MG63 (cell line): ENCODE results near the gene PHLDA2. TPM values are rescaled to one million over a fixed set of nuclear protein-coding genes. Genes with fewer than 3 reads are reported as not detected.

Experiments used
- DNase-seq: peaks from one replicate; pipeline ENCODE4 v3.0.0-alpha.2; 2020
- H3K27me3 ChIP-seq: fragments of 250-450 bp; sonication (Bioruptor Pico); 2 replicates; pipeline ENCODE4 v1.5.1; 2020; ENCODE audit warnings: mild to moderate bottlenecking, moderate library complexity
- H3K36me3 ChIP-seq: fragments of 250-450 bp; sonication (Bioruptor Pico); 2 replicates; pipeline ENCODE4 v1.5.1; 2020; ENCODE audit warnings: mild to moderate bottlenecking, moderate library complexity
- H3K4me3 ChIP-seq: fragments of 250-450 bp; sonication (Bioruptor Pico); 2 replicates; pipeline ENCODE4 v1.5.1; 2020; ENCODE audit warnings: mild to moderate bottlenecking, moderate library complexity
- H3K9me3 ChIP-seq: fragments of 250-450 bp; sonication (Bioruptor Pico); 2 replicates; pipeline ENCODE4 v1.5.1; 2020; ENCODE audit warnings: mild to moderate bottlenecking, moderate library complexity
- total RNA-seq: library from RNA; depleted of rRNA; stranded (reverse); fragments of >200 nt; shearing (Covaris generic); gene quantifications from 2 replicates; pipeline ENCODE4 v1.2.3, GENCODE V29; 2014; ENCODE audit warnings: low replicate concordance

The PHLDA2 gene
- total RNA-seq, 1 experiment from 2014 or later, result 26.4 TPM

- H3K27me3 ChIP-seq, result no peaks in the 10 kb centered on the region
- no peaks in the 10 kb centered on the region for H3K9me3 ChIP-seq
- H3K36me3 ChIP-seq, result no peaks in the 10 kb centered on the region
- no peak for DNase-seq
- no peak overlapping the region for H3K4me3 ChIP-seq
These were observed 5.5 kb upstream of the PHLDA2 start for GRCh38 chr11:2934611-2935239.

DNA sequence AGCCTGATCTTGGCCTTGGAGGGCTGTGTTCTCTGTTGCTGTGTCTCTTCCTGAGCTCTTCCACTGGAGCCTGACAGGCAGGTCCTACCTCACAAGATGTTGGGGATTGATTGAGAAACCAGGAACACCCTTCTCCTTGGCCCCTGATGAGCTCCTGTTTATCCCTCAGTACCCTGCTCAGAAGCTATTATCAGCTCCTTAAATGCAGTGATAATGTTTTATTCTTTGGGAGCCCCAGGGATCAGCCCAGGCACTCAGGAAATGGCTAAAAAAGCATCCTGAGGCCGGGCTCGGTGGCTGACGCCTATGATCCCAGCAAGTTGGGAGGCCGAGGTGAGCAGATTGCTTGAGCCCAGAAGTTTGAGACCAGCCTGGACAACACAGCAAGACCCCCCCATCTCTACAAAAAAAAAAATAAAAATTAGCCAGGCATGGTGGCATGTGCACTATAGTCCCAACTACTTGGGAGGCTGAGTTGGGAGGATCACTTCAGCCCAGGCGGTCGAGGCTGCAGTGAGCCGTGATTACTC is 4.9 kb upstream of the PHLDA2 start:
- no peak for DNase-seq

GRCh38 chr11:2933375-2934020 is 4.3 kb upstream of the PHLDA2 start:
- H3K36me3 ChIP-seq, result no peaks in the 10 kb centered on the region
- H3K4me3 ChIP-seq, result no peak overlapping the region
- H3K9me3 ChIP-seq, result no peaks in the 10 kb centered on the region
- H3K27me3 ChIP-seq, result no peaks in the 10 kb centered on the region
- DNase-seq, result peak; percentile 94

More for the DNA sequence above, 4.9 kb upstream of the PHLDA2 start:
- Histone ChIP-seq H3K9me3 (no peaks in the 10 kb centered on the region), H3K4me3 (no peak overlapping the region), H3K27me3 (no peaks in the 10 kb centered on the region), H3K36me3 (no peaks in the 10 kb centered on the region)

DNA sequence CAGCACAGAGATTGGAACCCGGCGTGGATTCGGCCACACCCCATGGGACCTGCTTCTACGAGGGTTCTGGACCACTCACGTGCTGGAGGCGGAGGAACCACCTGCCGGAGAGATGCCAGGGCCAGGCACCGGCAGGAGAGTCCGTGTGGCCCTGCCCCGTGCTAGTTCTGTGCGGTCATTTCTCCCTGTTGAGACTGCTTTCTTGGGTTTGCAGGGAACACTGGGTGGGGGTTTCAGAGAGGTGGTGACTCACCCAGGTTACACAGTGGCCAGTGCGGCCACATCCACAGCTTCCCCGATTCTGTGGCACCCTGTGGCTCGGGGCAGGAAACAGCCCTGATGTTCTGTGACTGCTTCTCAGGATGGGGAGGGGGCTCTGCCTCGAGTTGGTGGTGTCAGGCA is 3.6 kb upstream of the PHLDA2 start:
- no peaks in the 10 kb centered on the region for H3K9me3 ChIP-seq
- peak; percentile 63 for DNase-seq
- peaks cover under 1% of the 10 kb centered on the region; the same call in 1 of the 2 replicates for H3K36me3 ChIP-seq
- H3K27me3 ChIP-seq, result no peaks in the 10 kb centered on the region
- H3K4me3 ChIP-seq, result no peak overlapping the region

GRCh38 chr11:2931771-2932738 is 2.8 kb upstream of the PHLDA2 start:
- no peak for DNase-seq

DNA sequence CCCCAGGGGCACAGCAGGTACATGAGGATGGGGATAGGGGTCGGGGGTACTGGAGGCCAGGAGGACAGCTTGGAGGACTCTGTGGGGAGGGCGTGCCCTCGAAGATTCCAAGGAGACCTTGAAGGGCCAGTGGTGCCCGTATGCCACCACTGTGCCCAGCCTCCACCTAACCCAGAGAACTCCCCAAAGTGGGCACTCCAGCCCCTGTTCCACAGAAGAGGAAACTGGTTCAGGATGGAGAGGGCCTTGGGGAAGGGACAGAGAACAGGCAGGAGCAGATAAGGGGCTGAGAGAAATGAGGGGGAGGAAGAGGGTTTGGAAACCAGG is 2.2 kb upstream of the PHLDA2 start:
- Histone ChIP-seq H3K27me3 (no peaks in the 10 kb centered on the region), H3K4me3 (no peak overlapping the region), H3K36me3 (peaks cover 3% of the 10 kb centered on the region; the same call in 1 of the 2 replicates), H3K9me3 (no peaks in the 10 kb centered on the region)
- DNase-seq, result no peak

More at GRCh38 chr11:2931771-2932738, 2.8 kb upstream of the PHLDA2 start:
- Histone ChIP-seq H3K9me3 (no peaks in the 10 kb centered on the region), H3K27me3 (no peaks in the 10 kb centered on the region), H3K4me3 (no peak overlapping the region), H3K36me3 (peaks cover 3% of the 10 kb centered on the region; the same call in 1 of the 2 replicates)

DNA sequence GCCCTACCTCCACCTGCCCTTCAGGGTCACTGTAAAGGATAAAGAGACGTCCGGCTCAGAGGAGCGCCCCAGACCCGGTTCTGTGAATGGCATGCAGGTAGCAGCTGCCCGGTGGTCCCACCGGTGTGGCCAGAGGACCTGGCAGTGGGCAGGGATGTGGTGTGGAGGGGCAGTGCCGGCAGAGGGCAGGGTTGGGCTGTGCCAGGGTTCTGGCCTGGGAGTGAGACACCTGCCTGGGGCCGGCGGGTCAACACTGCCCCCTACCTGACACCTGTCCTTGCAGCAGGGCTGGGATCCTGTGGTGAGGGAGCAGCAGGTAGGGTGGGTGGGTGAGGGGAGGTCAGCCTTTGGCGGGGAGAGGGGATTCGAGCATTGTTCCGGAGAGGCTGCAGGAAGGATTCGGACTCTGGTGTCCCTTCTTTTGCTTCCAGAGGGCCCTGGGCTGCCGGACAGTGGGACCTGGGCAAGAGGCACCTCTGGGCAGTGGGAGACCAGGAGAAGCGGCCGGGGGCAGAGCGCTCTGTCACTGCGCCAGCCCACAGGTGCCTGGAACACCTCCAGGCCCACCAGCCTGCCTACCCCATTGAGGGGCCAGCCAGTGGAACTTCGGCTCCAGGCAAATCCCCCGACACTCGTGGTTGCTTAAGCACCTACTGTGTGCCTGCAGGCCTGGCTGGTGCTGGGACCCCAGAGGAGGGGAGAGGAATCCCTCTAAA is 1.6 kb upstream of the PHLDA2 start:
- peak; percentile 56 for DNase-seq
- peaks cover 3% of the 10 kb centered on the region; the same call in 1 of the 2 replicates for H3K36me3 ChIP-seq
- no peaks in the 10 kb centered on the region for H3K27me3 ChIP-seq
- no peaks in the 10 kb centered on the region for H3K9me3 ChIP-seq
- peak overlapping the region; percentile 70; the same call in 1 of the 2 replicates for H3K4me3 ChIP-seq

GRCh38 chr11:2929950-2930703 is 907 bp upstream of the PHLDA2 start:
- H3K9me3 ChIP-seq, result no peaks in the 10 kb centered on the region
- H3K27me3 ChIP-seq, result no peaks in the 10 kb centered on the region
- DNase-seq, result peak; percentile 73
- H3K36me3 ChIP-seq, result peaks cover 3% of the 10 kb centered on the region; the same call in 1 of the 2 replicates
- peak overlapping the region; percentile 70 for H3K4me3 ChIP-seq

DNA sequence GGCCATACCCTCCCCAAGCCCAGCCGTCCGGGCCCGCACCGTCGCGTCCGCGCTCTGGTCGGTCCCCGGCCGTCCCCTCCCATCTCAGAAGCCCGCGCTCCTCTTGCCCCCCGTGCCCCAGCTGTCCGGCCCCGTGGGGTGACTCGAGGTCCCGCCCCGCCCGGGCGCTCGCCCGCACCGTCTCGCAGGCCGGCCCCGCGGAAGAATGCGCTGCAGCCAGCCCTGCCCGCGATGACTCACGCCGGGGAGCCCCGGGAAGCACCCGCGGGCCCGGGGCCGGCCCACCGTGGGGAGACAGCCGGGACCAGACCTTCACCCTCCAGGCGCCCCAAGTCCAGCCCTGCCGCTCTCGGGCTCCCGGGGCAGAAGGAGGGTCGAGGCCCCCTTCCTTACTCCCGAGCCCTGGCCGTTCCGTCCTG is 320 bp upstream of the PHLDA2 start:
- DNase-seq, result peak; percentile 84
- Histone ChIP-seq H3K4me3 (peak overlapping the region; percentile 70), H3K27me3 (no peaks in the 10 kb centered on the region), H3K9me3 (no peaks in the 10 kb centered on the region), H3K36me3 (peaks cover 3% of the 10 kb centered on the region; the same call in 1 of the 2 replicates)

GRCh38 chr11:2927851-2928604 is 1.2 kb downstream of the PHLDA2 start:
- Histone ChIP-seq H3K36me3 (peaks cover 3% of the 10 kb centered on the region; the same call in 1 of the 2 replicates), H3K27me3 (no peaks in the 10 kb centered on the region), H3K9me3 (no peaks in the 10 kb centered on the region), H3K4me3 (peak overlapping the region; percentile 70)
- DNase-seq, result peak; percentile 55

DNA sequence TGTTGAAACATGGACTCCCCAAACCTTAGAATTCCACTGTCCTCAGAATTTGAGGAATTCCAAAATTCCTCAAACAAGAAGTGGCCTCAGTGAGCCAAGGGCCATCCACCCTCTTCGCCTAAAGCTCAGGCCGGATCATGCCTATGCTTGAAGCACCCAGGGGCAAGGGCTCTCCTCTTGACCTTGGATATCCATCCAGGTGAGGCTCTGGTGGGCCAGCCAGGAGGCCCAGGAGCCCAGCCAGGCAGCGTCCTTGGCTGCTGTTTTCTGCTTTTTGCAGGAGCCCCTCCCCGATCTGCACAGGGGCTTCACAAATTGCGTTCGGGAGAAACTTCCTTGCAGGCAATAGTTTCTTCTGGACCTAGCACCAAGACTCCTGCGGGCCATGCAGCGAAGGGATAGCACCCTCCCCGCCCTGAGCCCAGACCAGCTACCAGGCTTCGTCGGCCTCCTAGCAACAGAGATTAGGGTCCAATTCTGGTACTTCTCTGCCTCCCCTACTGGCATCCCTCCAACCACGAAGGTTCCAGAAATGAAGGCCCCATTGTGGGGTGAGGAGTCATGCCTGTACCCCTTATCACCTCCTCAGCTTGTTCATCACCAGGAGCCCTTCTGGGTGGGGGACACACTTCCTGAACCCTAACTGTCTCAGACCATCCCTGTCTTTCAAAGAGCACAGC is 2.0 kb downstream of the PHLDA2 start:
- H3K4me3 ChIP-seq, result peak overlapping the region; percentile 70
- no peak for DNase-seq
- no peaks in the 10 kb centered on the region for H3K27me3 ChIP-seq
- peaks cover 3% of the 10 kb centered on the region; the same call in 1 of the 2 replicates for H3K36me3 ChIP-seq
- H3K9me3 ChIP-seq, result no peaks in the 10 kb centered on the region

GRCh38 chr11:2926611-2927051 is 2.6 kb downstream of the PHLDA2 start:
- no peak for DNase-seq
- peaks cover 3% of the 10 kb centered on the region; the same call in 1 of the 2 replicates for H3K36me3 ChIP-seq
- no peaks in the 10 kb centered on the region for H3K27me3 ChIP-seq
- no peaks in the 10 kb centered on the region for H3K9me3 ChIP-seq
- no peak overlapping the region for H3K4me3 ChIP-seq

DNA sequence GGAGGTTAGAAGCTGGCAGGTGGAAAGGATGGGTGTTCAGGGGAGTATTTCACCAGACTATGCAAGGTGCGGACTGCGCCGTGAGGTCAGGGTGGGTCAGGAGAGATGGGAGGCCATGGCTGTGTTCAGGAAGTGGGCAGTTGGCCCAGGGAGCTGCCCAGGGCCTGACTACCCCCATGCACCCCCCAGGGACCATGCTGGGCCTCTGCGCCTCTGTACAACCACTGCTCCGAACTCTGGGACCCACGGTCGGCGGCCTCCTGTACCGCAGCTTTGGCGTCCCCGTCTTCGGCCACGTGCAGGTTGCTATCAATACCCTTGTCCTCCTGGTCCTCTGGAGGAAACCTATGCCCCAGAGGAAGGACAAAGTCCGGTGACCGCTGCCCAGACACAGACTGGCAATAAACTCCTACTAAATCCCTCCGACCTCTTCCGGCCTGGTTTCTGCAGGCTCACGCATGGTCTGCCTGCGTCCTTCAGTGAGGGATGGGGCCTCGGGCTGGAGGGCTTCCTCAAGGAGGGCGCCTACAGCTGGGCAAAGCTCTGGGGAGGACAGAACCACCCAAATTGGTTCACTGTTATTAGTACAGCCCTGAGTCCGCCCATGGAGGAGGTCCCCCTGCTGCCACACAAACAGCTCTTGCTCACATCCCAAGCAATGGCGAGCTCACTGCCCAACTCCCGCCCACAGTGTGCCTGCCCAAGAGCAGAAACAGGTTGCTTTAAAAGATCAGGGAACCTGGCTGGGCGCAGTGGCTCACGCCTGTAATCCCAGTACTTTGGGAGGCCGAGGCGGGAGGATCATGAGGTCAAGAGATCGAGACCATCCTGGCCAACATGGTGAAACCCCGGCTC is 4.2 kb downstream of the PHLDA2 start:
- Histone ChIP-seq H3K36me3 (peaks cover 3% of the 10 kb centered on the region; the same call in 1 of the 2 replicates), H3K9me3 (no peaks in the 10 kb centered on the region), H3K27me3 (no peaks in the 10 kb centered on the region), H3K4me3 (no peak overlapping the region)
- DNase-seq, result no peak
